ENCODE measurements around the gene ZNF275. TPM values are rescaled to one million over a fixed set of nuclear protein-coding genes. Genes with fewer than 3 reads are reported as not detected.

Gene ZNF275
- polyA plus RNA-seq, 3 donors, result 5.3 to 7.9 (median 7.2) TPM

DNA sequence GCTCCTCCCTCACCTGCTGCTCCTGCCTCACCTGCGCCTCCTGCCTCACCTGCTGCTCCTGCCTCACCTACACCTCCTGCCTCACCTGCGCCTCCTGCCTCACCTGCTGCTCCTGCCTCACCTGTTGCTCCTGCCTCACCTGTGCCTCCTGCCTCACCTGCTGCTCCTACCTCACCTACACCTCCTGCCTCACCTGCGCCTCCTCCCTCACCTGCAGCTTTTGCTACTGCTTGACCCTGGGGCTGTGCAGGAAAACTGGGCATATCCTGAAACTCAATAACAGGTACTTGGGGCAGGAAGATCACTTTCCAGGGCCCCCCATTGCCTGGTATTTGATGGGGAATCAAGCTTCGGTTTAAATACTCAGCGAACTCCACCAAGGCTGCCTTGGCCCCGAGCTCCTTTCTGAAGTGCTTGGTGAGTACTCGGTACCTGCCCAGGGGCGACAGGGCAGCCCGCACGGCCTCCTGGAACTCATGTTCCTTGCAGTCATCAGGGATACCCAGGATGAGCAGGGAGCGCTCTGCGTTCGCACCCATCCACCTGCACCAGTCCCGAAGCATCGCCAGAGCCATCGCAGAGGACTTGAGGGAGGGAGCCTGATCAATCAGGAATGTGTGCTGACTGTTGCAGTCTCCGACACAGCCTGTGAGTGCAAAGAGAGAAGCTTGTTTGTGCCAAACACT, 64.5 kb downstream of the ZNF275 start:
- 78 to 88% (median 83%) methylated on average over 16 to 17 of the region's 17 CpGs for WGBS, 3 donors
- no peak overlapping the region for H3K27ac ChIP-seq (ENCODE audit: low read depth, low read length)

DNA sequence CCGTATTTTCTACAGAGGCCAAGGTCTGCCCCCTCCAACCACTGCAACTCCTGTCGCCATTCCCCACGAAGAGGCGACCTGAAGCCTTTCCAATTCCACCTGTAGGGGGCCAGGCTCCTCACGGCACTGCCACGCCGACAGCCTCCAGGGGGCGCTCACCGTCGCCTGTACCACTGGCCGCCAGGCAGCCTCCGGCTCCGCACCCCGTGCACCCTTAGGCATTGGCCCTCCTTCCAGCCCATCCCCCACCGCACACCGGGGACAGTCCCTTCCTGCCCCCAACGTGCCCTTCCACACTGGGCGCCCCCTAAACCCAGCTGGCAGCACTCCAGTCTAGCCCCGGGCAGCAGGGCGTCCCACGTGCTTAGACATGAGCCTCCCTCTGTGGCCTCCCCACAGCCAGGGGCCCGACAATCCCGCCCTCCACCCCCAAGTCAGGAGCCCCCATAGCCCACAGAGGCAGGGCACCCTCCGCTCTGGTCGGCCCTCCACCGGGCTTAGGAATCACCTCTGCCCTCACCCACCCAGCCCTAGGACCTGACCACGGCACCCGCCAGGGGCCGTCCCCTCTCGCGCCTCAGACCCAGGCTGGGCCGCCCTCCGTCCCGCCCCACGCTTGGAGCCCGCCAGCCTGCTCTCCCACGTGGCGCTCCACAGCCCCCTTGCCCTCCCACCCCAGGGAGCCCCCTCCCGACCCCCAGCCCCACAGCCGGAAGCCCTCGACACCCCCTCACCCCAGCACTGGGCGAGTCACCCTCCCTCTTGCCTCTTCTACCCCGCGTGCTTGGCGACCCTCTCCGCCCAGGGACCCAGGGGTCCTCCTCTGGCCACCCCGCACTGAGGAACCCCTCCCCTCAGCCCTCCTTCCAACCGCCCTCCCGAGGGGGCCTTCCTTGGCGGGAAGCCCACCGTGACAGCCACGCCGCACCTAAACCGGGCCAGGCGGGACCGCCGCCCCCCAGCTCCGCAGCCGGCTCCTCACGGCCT, 66.5 kb downstream of the ZNF275 start:
- no peak overlapping the region for H3K27ac ChIP-seq (ENCODE audit: low read depth, low read length)
- 70 to 79% (median 73%) methylated on average over 19 to 60 of the region's 60 CpGs for WGBS, 3 donors

DNA sequence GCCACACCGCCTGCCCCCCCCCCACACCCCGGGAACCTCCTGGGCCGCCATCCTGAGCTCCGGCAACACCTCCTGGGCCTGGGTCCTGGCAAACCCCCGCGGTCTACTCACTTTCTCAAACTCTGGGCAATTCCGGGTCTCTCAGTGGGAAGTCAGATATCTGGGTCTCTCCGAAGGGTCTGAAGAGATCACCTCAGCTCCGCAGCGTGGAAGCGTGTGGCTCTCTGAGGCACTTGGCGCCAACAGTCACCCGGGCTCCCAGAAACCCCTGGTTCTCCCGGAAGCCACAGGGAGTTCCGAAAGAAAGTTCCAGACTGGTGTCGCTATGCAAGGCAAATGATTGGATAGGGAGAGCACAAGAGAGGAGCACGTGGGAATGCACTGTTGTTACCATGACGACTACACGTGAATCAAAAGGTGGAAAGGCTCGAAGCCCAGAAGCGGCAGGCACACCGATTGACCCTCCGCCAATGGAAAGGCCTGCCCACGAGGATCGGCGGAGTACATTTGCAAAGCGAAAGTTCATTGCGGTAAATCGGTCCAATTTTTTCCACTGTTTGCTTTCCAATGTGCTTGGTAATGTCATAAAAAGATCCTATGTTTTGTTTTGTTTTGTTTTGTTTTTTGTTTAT, 67.3 kb downstream of the ZNF275 start, which contains the start of gene PNMA6E:
Gene PNMA6E (minus strand): TSS at position 218 of the 632 bp plus-strand sequence. CDS start 2,501 bp downstream, outside the sequence.
- H3K27ac ChIP-seq (ENCODE audit: low read depth, low read length), result no peak within 1 kb of the TSS
- WGBS, 3 donors, result 92 to 96% (median 92%) methylated on average over 26 to 29 of the region's 29 CpGs

Other genes starting within 250 kb of the ZNF275 start
- gene MAGEA1, start 154.9 kb upstream of the ZNF275 start, polyA plus RNA-seq, result not detected
- gene PNMA6F, start 12.4 kb upstream of the ZNF275 start, polyA plus RNA-seq, result not detected
- not detected for gene PNMA6E, start 67.2 kb downstream of the ZNF275 start, polyA plus RNA-seq
- gene ZFP92, start 77.3 kb downstream of the ZNF275 start, polyA plus RNA-seq, result 1 to 10 TPM in 2 of 3 donors, under 1 TPM in 1; 0.56 to 1.2 (median 1.0) TPM
- gene TREX2, start 111.9 kb downstream of the ZNF275 start, polyA plus RNA-seq, result under 1 TPM; 0.46 to 0.90 (median 0.56) TPM
- gene HAUS7, start 136.4 kb downstream of the ZNF275 start, polyA plus RNA-seq, result 10 to 100 TPM in 2 of 3 donors, 1 to 10 TPM in 1; 9.0 to 54.8 (median 22.3) TPM
- 10 to 100 TPM; 10.4 to 58.4 (median 37.1) TPM for gene BGN, start 160.8 kb downstream of the ZNF275 start, polyA plus RNA-seq
- gene ATP2B3, start 183.5 kb downstream of the ZNF275 start, polyA plus RNA-seq, result under 1 TPM in 1 of 3 donors, not detected in 2; 0.02 TPM